ENCODE measurements around the gene ELAPOR2. TPM values are rescaled to one million over a fixed set of nuclear protein-coding genes. Genes with fewer than 3 reads are reported as not detected.

The ELAPOR2 gene, protein sequence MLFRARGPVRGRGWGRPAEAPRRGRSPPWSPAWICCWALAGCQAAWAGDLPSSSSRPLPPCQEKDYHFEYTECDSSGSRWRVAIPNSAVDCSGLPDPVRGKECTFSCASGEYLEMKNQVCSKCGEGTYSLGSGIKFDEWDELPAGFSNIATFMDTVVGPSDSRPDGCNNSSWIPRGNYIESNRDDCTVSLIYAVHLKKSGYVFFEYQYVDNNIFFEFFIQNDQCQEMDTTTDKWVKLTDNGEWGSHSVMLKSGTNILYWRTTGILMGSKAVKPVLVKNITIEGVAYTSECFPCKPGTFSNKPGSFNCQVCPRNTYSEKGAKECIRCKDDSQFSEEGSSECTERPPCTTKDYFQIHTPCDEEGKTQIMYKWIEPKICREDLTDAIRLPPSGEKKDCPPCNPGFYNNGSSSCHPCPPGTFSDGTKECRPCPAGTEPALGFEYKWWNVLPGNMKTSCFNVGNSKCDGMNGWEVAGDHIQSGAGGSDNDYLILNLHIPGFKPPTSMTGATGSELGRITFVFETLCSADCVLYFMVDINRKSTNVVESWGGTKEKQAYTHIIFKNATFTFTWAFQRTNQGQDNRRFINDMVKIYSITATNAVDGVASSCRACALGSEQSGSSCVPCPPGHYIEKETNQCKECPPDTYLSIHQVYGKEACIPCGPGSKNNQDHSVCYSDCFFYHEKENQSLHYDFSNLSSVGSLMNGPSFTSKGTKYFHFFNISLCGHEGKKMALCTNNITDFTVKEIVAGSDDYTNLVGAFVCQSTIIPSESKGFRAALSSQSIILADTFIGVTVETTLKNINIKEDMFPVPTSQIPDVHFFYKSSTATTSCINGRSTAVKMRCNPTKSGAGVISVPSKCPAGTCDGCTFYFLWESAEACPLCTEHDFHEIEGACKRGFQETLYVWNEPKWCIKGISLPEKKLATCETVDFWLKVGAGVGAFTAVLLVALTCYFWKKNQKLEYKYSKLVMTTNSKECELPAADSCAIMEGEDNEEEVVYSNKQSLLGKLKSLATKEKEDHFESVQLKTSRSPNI
- total RNA-seq = 2.5 and 4.4 TPM in 2 replicates

GRCh38 chr7:87059525-87060287 lies at the start of gene ELAPOR2:
ELAPOR2 (minus strand) TSS chr7:87059654; CDS start chr7:87059513, 141 bp downstream.

Other genes with a start within 250 kb of the ELAPOR2 start
- 16.3 and 19.0 TPM in 2 replicates for gene DMTF1, start 92.8 kb upstream of the ELAPOR2 start, total RNA-seq
- gene TMEM243, start 160.1 kb upstream of the ELAPOR2 start, total RNA-seq = 28.5 and 33.6 TPM in 2 replicates